HepG2 (cell line): ENCODE data around the gene SHISA5. TPM values are rescaled to one million over a fixed set of nuclear protein-coding genes. Genes with fewer than 3 reads are reported as not detected.

ENCODE experiments used
- ARID4A ChIP-seq: sonication (generic); formaldehyde crosslinking; IDR thresholded peaks from 2 replicates; pipeline ENCODE4 v1.5.0; 2020; ENCODE audit warnings: mild to moderate bottlenecking, missing genetic modification reagents, borderline replicate concordance
- FOXM1 ChIP-seq: sonication (generic); formaldehyde crosslinking; IDR thresholded peaks from 2 replicates; pipeline ENCODE4 v1.5.0; 2020; ENCODE audit warnings: missing genetic modification reagents
- HNRNPLL ChIP-seq: fragments of 200-400 bp; formaldehyde crosslinking; IDR thresholded peaks from 2 replicates; pipeline ENCODE4 v1.6.1; 2017; ENCODE audit warnings: mild to moderate bottlenecking, low read depth, low read length; ENCODE audit not compliant: poor library complexity, severe bottlenecking
- MTERF4 ChIP-seq: sonication (generic); formaldehyde crosslinking; IDR thresholded peaks from 2 replicates; pipeline ENCODE4 v1.8.0; 2023; ENCODE audit warnings: mild to moderate bottlenecking, missing genetic modification reagents
- POGK ChIP-seq: sonication (generic); formaldehyde crosslinking; conservative IDR thresholded peaks from 2 replicates; pipeline ENCODE4 v1.8.0; 2022; ENCODE audit warnings: mild to moderate bottlenecking, moderate library complexity, missing genetic modification reagents
- RAD21 ChIP-seq: fragments of 450-650 bp; formaldehyde crosslinking; IDR thresholded peaks from 2 replicates; pipeline ENCODE4 v1.5.0; 2020; ENCODE audit warnings: mild to moderate bottlenecking
- U2AF1 ChIP-seq: fragments of 200-400 bp; formaldehyde crosslinking; optimal IDR thresholded peaks from 2 replicates; pipeline ENCODE3; 2017; ENCODE audit warnings: mild to moderate bottlenecking, low read depth, low read length
- ZHX2 ChIP-seq, 2 experiments: sonication (generic) in 1 of 2; formaldehyde crosslinking in 1 of 2; IDR thresholded peaks; 2 replicates each; pipeline versions ENCODE4 v1.6.1 to v1.9.0; 2014 to 2022; ENCODE audit warnings: antibody characterized with exemption in 1 of 2, borderline replicate concordance in 1 of 2, inconsistent platforms in 1 of 2, low read depth in 1 of 2, missing genetic modification reagents in 1 of 2
- ZNF333 ChIP-seq: sonication (generic); formaldehyde crosslinking; IDR thresholded peaks from 2 replicates; pipeline ENCODE4 v1.4.0; 2020; ENCODE audit warnings: mild to moderate bottlenecking, missing genetic modification reagents, borderline replicate concordance
- ZNF564 ChIP-seq: sonication (generic); formaldehyde crosslinking; IDR thresholded peaks from 2 replicates; pipeline ENCODE4 v1.8.1; 2023; ENCODE audit warnings: mild to moderate bottlenecking, missing genetic modification reagents
- ZNF589 ChIP-seq: sonication (generic); formaldehyde crosslinking; conservative IDR thresholded peaks from 2 replicates; pipeline ENCODE4 v1.8.0; 2022; ENCODE audit warnings: mild to moderate bottlenecking, moderate library complexity, missing genetic modification reagents
- ZSCAN21 ChIP-seq: sonication (generic); formaldehyde crosslinking; IDR thresholded peaks from 2 replicates; pipeline ENCODE4 v1.8.0; 2022; ENCODE audit warnings: mild to moderate bottlenecking, missing genetic modification reagents, moderate library complexity, borderline replicate concordance
- polyA plus RNA-seq, 8 experiments: library from polyadenylated mRNA; depleted of rRNA in 3 of 8; stranded (reverse) in 7 of 8; unstranded in 1 of 8; fragments of >200 nt; fragmentation: Illumina TruSeq in 4 of 8; extraction: Trizol in 4 of 8; gene quantifications; 2 replicates each; pipeline versions ENCODE4 v1.2.1 to v1.2.3, GENCODE V29; 2011 to 2016; ENCODE audit warnings: low read depth in 4 of 8, missing spikeins in 1 of 8, mixed read lengths in 1 of 8; ENCODE audit not compliant: insufficient read depth in 1 of 8
- total RNA-seq, 5 experiments: library from RNA; depleted of rRNA; stranded (reverse); fragments of >200 nt; fragmentation: Illumina TruSeq; extraction: Trizol; gene quantifications; 2 replicates each; pipeline ENCODE4 v1.2.3, GENCODE V29; 2016; ENCODE audit warnings: low read depth in 1 of 5

SHISA5 gene
- total and polyA plus RNA-seq, 2 of the 13 experiments (the other 11 are each of a cell fraction or from before 2014, with no cell fraction given): 75.8 to 91.4 TPM

- TF ChIP-seq RAD21 (CRISPR knock-in tag): peak; percentile 69
- peak; percentile 21; the same call in 1 of the 2 replicates for TF ChIP-seq MTERF4
- 0 out of 2 replicates have a peak, but pooled peaks have one; percentile 69 for TF ChIP-seq ZNF333 (CRISPR knock-in tag)
- TF ChIP-seq FOXM1 (CRISPR knock-in tag): no peak
- TF ChIP-seq U2AF1: no peak
- TF ChIP-seq ZNF564 (CRISPR knock-in tag): peak; percentile 50; the same call in 1 of the 2 replicates
- peak; percentile 83 for TF ChIP-seq HNRNPLL
- TF ChIP-seq POGK (CRISPR knock-in tag): peak; percentile 81
- peak; percentile 18; the same call in 1 of the 2 replicates for TF ChIP-seq ZNF589 (CRISPR knock-in tag)
- TF ChIP-seq ARID4A (CRISPR knock-in tag): peak; percentile 97
- TF ChIP-seq ZSCAN21 (CRISPR knock-in tag): no peak; the same call in 1 of the 2 replicates
- peak; percentile 69 for TF ChIP-seq ZHX2 (IDR thresholded peaks at IDR 0.05; ENCODE audit: low read depth)
- TF ChIP-seq ZHX2 (CRISPR knock-in tag; IDR thresholded peaks at IDR 0.05; ENCODE audit: borderline replicate concordance): 0 out of 2 replicates have a peak, but pooled peaks have one; percentile 58
These were observed 57.4 kb downstream of the SHISA5 start, which contains the start of gene ATRIP (continued) for GRCh38 chr3:48446425-48447193.
